Suprapubic skin (tissue), 3 donors: Measurements from ENCODE around the gene SPATA32.

ENCODE experiments used
- EP300 ChIP-seq: sonication (generic); formaldehyde crosslinking; IDR thresholded peaks from one replicate; pipeline ENCODE4 v1.6.1; 2017; ENCODE audit warnings: antibody characterized with exemption
- TF ChIP-seq, protein P1 (sequence below), 2 donors: fragments of 200-600 bp in 1 of 2; fragments of 450-650 bp in 1 of 2; sonication (generic) in 1 of 2; IDR thresholded peaks; one replicate each; pipeline ENCODE4 v1.5.1; 2016 to 2019; ENCODE audit warnings: antibody characterized with exemption in 2 of 2, mild to moderate bottlenecking in 1 of 2, moderate library complexity in 1 of 2

DNA sequence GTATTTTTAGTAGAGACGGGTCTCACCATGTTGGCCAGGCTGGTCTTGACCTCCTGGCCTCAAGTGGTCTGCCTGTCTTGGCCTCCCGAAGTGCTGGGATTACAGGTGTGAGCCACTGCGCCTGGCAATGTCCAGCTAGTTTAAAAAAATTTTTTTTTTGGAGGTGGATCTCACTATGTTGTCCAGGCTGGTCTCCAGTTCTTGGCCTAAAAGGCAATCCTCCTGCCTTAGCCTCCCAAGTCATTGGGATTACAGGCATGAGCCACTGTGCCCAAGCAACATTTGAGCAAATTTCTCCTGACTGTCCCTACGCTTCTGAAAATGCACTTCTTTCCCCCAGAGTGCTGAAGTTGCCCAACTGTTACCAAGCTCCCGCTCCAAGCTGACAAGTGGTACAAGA is 46.9 kb upstream of the SPATA32 start:
- no peak for TF ChIP-seq EP300
- TF ChIP-seq, protein P1, sequence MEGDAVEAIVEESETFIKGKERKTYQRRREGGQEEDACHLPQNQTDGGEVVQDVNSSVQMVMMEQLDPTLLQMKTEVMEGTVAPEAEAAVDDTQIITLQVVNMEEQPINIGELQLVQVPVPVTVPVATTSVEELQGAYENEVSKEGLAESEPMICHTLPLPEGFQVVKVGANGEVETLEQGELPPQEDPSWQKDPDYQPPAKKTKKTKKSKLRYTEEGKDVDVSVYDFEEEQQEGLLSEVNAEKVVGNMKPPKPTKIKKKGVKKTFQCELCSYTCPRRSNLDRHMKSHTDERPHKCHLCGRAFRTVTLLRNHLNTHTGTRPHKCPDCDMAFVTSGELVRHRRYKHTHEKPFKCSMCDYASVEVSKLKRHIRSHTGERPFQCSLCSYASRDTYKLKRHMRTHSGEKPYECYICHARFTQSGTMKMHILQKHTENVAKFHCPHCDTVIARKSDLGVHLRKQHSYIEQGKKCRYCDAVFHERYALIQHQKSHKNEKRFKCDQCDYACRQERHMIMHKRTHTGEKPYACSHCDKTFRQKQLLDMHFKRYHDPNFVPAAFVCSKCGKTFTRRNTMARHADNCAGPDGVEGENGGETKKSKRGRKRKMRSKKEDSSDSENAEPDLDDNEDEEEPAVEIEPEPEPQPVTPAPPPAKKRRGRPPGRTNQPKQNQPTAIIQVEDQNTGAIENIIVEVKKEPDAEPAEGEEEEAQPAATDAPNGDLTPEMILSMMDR (IDR thresholded peaks at IDR 0.05): no peak
